Measurements from ENCODE around the gene AMOTL1. TPM values are rescaled to one million over a fixed set of nuclear protein-coding genes. Genes with fewer than 3 reads are reported as not detected.

Gene AMOTL1
- polyA plus RNA-seq, 1 of the 3 experiments (the other 2 are of a cell fraction): 10.7 TPM

DNA sequence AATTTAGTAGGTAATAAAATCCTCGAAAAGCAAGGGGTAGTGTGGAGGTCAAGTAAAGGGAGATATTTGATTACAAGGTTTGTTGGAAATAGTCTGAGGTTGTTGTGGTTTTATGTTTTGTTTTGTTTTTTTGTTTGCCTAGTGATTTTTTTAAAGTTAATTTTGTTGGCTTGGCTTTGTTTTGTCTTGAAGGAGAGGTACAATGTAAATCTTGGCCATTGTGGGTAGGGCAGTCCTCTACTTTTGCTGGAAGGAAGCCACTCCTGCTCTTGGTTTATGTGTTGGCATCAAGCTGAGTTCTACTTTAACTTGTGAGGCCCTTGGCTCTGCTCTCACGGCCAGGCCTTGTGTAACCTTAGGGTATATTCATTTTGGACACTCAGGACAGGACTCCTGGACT is 3.2 kb downstream of the AMOTL1 start:
- Histone ChIP-seq H3K27me3 (ENCODE audit: insufficient read depth) (no peaks in the 10 kb centered on the region), H3K4me2 (no peak overlapping the region), H3F3A (replicated peaks; ENCODE audit: insufficient read depth) (peaks cover 13% of the 10 kb centered on the region), H4K20me1 (ENCODE audit: insufficient read depth) (peaks cover 16% of the 10 kb centered on the region), H3K4me1 (ENCODE audit: control insufficient read depth in 1 of 2, insufficient read depth in 2 of 2, low read depth in 1 of 2, low read length in 1 of 2) (peaks cover 25 to 29% of the 10 kb centered on the region in 2 experiments; a peak in 3 of 4 replicates), H3K36me3 (replicated peaks in 1 of 2; ENCODE audit: control insufficient read depth in 1 of 2, insufficient read depth in 2 of 2, low read length in 1 of 2) (no peaks in the 10 kb centered on the region), H3K9ac (no peak overlapping the region), H3K4me3 (ENCODE audit: low read depth in 2 of 2, low read length in 1 of 2) (no peak overlapping the region), H3K9me2 (no peaks in the 10 kb centered on the region), H3K79me2 (ENCODE audit: insufficient read depth) (peaks cover 80% of the 10 kb centered on the region), H3K27ac (ENCODE audit: low read depth in 2 of 2, low read length in 1 of 2) (no peak overlapping the region), H2AFZ (ENCODE audit: low read depth) (no peak overlapping the region), H3K9me3 (no peaks in the 10 kb centered on the region)
- DNase-seq: no peak
- 58% methylated on average over 2 of the region's 2 CpGs for WGBS (ENCODE audit: low lambda C conversion rate)
- CTCF ChIA-PET: interaction anchor here (0.6 to 1.7 kb wide), 3 partner anchors 16 to 148 kb away, joined by 3 to 8 read pairs (median 3); no protein-coding TSS in a partner anchor
- POLR2A ChIA-PET: no interaction called here
- TF ChIP-seq EZH2phosphoT487 (IDR thresholded peaks at IDR 0.05; ENCODE audit: borderline replicate concordance, low read depth) (no peak), GABPA (IDR thresholded peaks at IDR 0.05; ENCODE audit: low read depth) (no peak), FOXM1 (IDR thresholded peaks at IDR 0.05; ENCODE audit: low read depth) (no peak)

DNA sequence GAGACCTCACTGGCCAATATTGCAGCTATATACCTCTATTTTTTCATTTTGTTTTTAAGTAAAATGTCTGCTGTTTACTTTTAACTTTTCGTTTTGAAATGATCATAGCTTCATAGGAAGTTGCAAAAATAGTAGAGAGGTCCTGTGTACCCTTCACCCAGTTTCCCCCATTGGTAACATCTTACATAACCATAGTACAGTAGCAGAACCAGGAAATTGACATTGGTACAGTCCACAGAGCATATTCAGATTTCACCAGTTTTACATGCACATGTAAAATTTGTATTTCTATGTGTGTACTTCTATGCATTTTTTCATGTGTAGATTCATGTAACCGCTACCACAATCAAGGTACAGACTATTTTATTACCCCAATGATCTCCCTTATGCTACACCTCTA is 3.8 kb downstream of the AMOTL1 start:
- H3K9me2 ChIP-seq: no peaks in the 10 kb centered on the region
- no peak overlapping the region for H3K27ac ChIP-seq (ENCODE audit: low read depth in 2 of 2, low read length in 1 of 2)
- H3K27me3 ChIP-seq (ENCODE audit: insufficient read depth): no peaks in the 10 kb centered on the region
- H3K36me3 ChIP-seq (replicated peaks in 1 of 2; ENCODE audit: control insufficient read depth in 1 of 2, insufficient read depth in 2 of 2, low read length in 1 of 2): no peaks in the 10 kb centered on the region
- H4K20me1 ChIP-seq (ENCODE audit: insufficient read depth): peaks cover 16% of the 10 kb centered on the region
- no peak overlapping the region for H3K4me3 ChIP-seq (ENCODE audit: low read depth in 2 of 2, low read length in 1 of 2)
- no peak overlapping the region for H3K4me2 ChIP-seq
- no peak for DNase-seq
- peaks cover 30 to 32% of the 10 kb centered on the region in 2 experiments for H3K4me1 ChIP-seq (ENCODE audit: control insufficient read depth in 1 of 2, insufficient read depth in 2 of 2, low read depth in 1 of 2, low read length in 1 of 2)
- peaks cover 17% of the 10 kb centered on the region for H3F3A ChIP-seq (replicated peaks; ENCODE audit: insufficient read depth)
- H3K79me2 ChIP-seq (ENCODE audit: insufficient read depth): peaks cover 85% of the 10 kb centered on the region
- H2AFZ ChIP-seq (ENCODE audit: low read depth): no peak overlapping the region
- ChIA-PET POLR2A (no interaction called here), CTCF (interaction anchor here (0.9 to 1.7 kb wide), 3 partner anchors 14 to 149 kb away, joined by 3 to 8 read pairs (median 5); no protein-coding TSS in a partner anchor)
- no peaks in the 10 kb centered on the region for H3K9me3 ChIP-seq
- no peak overlapping the region for H3K9ac ChIP-seq
- TF ChIP-seq NRF1 (IDR thresholded peaks at IDR 0.05; ENCODE audit: low read depth, low read length): no peak
- TF ChIP-seq RFX5 (IDR thresholded peaks at IDR 0.05; ENCODE audit: low read length): no peak
- no peak for TF ChIP-seq FOXJ3 (CRISPR knock-in tag; IDR thresholded peaks at IDR 0.05)
- no peak for TF ChIP-seq CHD2 (IDR thresholded peaks at IDR 0.05; ENCODE audit: low read length, partially characterized antibody)
- TF ChIP-seq, protein P1, sequence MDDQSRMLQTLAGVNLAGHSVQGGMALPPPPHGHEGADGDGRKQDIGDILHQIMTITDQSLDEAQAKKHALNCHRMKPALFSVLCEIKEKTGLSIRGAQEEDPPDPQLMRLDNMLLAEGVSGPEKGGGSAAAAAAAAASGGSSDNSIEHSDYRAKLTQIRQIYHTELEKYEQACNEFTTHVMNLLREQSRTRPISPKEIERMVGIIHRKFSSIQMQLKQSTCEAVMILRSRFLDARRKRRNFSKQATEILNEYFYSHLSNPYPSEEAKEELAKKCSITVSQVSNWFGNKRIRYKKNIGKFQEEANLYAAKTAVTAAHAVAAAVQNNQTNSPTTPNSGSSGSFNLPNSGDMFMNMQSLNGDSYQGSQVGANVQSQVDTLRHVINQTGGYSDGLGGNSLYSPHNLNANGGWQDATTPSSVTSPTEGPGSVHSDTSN (IDR thresholded peaks at IDR 0.05): no peak
- TF ChIP-seq, protein P2, sequence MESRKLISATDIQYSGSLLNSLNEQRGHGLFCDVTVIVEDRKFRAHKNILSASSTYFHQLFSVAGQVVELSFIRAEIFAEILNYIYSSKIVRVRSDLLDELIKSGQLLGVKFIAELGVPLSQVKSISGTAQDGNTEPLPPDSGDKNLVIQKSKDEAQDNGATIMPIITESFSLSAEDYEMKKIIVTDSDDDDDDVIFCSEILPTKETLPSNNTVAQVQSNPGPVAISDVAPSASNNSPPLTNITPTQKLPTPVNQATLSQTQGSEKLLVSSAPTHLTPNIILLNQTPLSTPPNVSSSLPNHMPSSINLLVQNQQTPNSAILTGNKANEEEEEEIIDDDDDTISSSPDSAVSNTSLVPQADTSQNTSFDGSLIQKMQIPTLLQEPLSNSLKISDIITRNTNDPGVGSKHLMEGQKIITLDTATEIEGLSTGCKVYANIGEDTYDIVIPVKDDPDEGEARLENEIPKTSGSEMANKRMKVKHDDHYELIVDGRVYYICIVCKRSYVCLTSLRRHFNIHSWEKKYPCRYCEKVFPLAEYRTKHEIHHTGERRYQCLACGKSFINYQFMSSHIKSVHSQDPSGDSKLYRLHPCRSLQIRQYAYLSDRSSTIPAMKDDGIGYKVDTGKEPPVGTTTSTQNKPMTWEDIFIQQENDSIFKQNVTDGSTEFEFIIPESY (IDR thresholded peaks at IDR 0.05; ENCODE audit: borderline replicate concordance, low read depth): no peak
- no peak for TF ChIP-seq EZH2phosphoT487 (IDR thresholded peaks at IDR 0.05; ENCODE audit: borderline replicate concordance, low read depth)
- TF ChIP-seq RXRA (IDR thresholded peaks at IDR 0.05; ENCODE audit: borderline replicate concordance, low read depth): no peak
- TF ChIP-seq NFIC (IDR thresholded peaks at IDR 0.05; ENCODE audit: borderline replicate concordance): no peak
- TF ChIP-seq TEAD4 (IDR thresholded peaks at IDR 0.05; ENCODE audit: borderline replicate concordance, insufficient read depth): no peak
- TF ChIP-seq SMC3 (IDR thresholded peaks at IDR 0.05; ENCODE audit: low read depth, low read length): no peak
- TF ChIP-seq POLR2AphosphoS5 (IDR thresholded peaks at IDR 0.05; ENCODE audit: low read depth, low read length): no peak
- TF ChIP-seq JUND (IDR thresholded peaks at IDR 0.05): no peak
- 97% methylated on average over 2 of the region's 2 CpGs for WGBS (ENCODE audit: low lambda C conversion rate)
